NCI-H2029 (cell line): ENCODE measurements around the gene ARPP21.

Experiments
- DNase-seq: peaks from one replicate; lab custom pipeline; 2025; lab: John Stamatoyannopoulos, UW

ARPP21 gene

GRCh38 chr3:35737527-35737926 lies 98.2 kb downstream of the ARPP21 start:
- DNase-seq: no peak

- DNase-seq: no peak
These were observed 98.8 kb downstream of the ARPP21 start for GRCh38 chr3:35737934-35738706.

- DNase-seq: no peak
These were observed 100.0 kb downstream of the ARPP21 start for GRCh38 chr3:35739181-35739809.

DNA sequence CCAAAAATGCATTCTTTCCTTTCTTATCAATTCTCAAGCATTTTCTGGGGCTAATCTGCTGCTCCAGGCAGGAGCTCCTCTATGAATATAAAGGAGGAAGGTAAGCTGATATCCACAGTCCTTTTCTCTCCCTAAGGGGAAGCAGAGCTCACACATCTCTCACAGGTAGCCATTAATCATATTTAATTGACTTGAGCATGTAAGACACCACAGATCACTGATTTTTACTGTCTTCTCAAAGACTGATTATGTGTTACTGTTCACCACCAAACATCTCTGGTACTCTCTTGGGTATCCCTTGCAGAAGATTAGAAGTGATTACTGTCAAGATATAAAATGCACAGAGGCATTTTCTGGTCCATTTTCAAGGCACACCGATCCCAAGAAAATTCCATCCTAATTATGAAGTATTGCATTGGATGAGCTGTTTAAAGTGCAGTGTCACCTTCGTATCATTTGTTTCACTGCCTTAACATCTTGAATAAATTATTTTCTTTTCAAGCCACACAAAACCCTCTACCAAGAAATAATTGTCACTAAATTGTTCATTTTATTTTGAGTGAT lies 100.7 kb downstream of the ARPP21 start:
- no peak for DNase-seq

- DNase-seq: no peak
These were observed 103.9 kb downstream of the ARPP21 start for GRCh38 chr3:35743218-35743617.

- DNase-seq: no peak
These were observed 105.1 kb downstream of the ARPP21 start for GRCh38 chr3:35744419-35744818.

GRCh38 chr3:35745351-35745750 lies 106.0 kb downstream of the ARPP21 start:
- no peak for DNase-seq

DNA sequence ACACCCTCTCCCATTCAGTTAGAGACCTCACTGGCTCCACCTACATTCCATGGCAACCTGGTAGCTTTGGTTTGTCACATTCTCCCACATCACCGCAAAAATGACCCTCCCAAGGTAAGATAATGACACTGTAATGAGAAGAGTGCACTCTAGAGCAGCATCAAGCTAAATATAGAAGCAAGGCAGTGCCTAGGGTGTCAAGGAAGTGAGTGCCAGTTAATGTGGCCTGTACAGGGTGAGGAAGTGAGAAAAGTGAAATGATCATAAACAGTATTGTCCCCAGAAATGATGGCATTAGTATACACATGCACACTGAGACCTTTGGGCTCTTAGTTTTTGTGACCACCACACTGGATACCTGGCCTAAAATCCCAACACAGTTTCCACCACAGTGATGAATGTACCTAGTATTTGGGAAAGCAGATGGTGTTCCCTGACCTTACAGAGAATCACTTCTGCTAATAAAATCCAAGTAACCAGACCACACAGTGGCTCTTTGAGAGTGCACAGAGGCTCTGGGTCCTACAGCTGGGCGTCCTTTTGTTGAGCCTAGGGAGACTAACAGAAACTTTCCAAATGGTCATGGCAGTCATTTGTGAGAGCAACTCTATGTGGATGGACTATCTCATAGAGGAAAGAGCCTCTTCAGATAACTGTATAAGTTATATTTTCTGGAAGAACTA lies 106.6 kb downstream of the ARPP21 start:
- DNase-seq: no peak

- DNase-seq: no peak
These were observed 107.2 kb downstream of the ARPP21 start for GRCh38 chr3:35746492-35746891.

- DNase-seq: no peak
These were observed 108.8 kb downstream of the ARPP21 start for GRCh38 chr3:35748144-35748543.

DNA sequence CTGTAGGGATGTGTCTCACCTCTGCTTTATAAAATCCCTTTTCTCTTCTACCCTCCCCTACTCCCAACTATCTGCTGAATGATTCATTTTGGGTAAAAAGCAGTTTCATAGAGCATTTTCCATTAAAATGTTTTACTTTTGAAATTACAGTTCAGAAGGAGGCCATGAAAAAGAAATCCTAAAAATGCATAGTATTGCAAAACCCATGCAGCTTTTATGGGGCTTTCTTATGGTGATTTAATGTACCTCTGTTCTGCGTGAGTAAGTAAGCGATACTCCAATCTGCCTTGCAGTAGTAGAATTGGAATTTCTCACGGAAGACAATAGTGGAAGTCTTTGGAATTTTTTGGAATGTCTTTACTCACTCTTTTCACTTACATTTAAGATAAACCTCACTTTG lies 111.9 kb downstream of the ARPP21 start:
- no peak for DNase-seq

DNA sequence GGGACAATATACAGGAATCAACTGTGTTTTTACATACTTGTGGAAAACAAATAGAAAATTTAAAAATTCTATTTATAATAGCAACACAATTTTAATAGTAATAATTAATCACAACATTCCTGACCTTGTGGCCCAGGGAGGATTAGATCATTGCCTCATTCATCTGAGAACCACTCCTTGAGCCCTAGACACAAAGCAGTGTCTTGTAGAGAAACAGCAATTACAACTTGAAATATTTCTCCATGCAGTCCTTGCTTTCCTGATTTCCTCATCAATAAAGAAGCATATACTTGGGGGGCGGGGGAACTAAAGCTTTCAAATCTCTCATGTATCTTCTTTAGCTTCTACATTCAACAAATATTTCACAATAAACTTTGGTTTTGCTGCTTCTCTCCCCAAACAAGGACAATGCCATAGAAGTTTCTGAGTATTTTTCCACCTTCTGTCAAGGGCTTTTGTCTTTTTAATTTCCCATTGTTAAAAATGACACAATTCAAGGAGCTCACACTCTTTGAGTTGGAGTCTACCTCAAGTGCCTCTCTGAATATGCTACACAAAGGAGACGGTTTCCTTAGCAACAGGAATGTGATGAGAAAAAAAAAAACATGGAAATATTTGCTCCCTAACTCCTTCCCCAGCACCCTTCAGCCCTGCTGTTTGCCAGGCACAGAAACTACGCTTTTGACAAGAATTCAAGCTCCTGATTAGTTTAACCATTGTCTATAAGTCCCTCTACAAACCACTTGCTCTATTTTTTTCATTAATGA lies 118.8 kb downstream of the ARPP21 start:
- DNase-seq: peak; percentile 6

DNA sequence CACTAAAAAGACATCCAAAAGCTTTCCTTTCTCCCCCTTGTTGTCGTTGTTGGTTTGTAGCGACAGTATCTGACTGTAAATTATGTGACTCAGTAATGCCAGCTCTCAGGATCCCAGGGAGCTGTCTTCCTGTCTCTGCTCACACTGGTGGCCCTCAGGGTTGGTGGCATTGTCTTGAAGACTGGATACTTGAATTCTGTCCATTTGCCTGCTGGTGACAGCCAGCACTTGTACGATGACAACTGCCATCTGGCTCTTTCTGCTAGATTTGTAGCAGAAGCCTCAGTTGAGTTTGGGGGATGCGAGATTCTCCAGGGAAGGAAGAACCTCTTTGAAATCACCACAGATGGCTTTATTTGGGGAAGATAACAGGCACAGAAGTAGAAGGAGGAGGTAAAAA lies 120.8 kb downstream of the ARPP21 start:
- no peak for DNase-seq

DNA sequence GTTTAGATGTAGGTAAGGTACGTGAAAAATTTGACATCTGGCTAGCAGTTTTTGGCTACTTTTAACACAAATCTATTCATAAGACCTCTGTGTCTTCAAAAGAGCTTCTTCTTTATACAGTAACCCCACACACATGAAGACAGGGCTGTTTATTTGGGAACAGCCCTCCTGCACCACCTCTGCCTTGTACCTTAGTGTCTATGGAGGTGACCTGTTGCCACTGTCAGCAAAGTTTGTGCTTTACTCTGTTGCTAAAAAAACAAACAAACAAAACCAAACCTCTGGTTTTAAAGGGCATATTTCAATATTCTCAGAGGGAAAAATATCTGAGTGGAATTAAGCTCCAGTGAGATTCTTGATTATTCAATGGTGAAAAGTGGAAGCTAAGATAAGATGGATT lies 122.0 kb downstream of the ARPP21 start:
- no peak for DNase-seq

DNA sequence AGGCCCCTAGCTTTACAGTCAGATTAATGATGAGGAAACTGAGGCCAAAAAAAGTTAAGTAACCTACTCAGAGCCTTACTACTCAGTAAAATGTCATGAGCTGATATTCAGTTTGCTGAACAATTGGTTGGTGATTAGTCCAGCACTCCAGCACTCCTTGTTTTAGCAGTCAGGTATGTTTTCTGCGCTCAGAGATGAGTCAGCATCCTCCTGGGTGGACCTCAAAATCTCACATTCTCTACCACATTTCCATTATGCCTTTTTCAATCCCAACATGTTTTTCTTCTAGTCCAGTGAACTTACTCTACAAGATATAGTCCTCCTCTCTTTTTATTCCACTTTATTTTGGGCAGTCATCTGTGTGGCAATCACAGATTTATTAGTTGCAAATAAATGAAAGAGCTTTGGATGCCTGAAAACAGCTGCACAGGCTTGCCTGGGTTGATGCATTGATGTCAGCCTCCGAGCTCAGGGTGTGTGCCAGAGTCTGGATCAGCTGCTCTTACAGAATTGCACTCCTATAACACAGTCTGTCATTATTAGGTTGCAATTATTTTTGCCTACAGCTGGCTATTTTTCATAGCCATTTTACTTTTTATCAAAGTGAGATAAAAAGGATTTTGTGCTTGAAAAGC lies 133.2 kb downstream of the ARPP21 start:
- DNase-seq: no peak

- no peak for DNase-seq
These were observed 134.1 kb downstream of the ARPP21 start for GRCh38 chr3:35773417-35773816.

- no peak for DNase-seq
These were observed 137.0 kb downstream of the ARPP21 start for GRCh38 chr3:35776346-35776745.

GRCh38 chr3:35777065-35777464 lies 137.7 kb downstream of the ARPP21 start:
- DNase-seq: no peak

- DNase-seq: no peak
These were observed 138.5 kb downstream of the ARPP21 start for GRCh38 chr3:35777563-35778554.

DNA sequence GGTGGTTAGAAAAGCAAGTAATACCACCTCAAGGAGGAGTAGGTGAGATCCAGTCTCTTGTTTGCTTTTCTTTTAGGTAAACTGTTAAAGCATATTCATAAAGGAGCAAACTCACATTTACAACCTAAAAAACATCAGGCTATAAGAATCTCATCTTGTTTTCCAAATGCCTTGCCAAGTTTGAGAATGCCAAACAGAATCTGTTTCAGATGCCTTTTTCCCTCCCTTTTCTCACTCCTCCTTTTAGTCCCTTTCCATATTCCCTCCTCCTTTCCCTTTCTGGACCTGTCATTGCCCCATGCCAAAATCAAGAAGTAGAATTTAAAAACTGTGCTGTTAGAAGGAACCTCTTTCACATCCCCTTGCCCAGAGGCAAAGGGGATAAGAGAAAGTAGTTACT lies 140.3 kb downstream of the ARPP21 start:
- no peak for DNase-seq
